Activated CD4-positive, alpha-beta T cell treated with anti-CD3 and anti-CD28 coated beads for 4 hours (primary cell): ENCODE results near the gene CYP2F1.
"Not testable (repeated sequence)": the region's sequence is repeated elsewhere in the genome, so short reads cannot be mapped to it uniquely, and the experiment has no call there.

Experiments used
- DNase-seq, 2 donors: peaks; one replicate each; pipeline ENCODE4 v3.0.0-alpha.2; 2020

CYP2F1 gene, protein sequence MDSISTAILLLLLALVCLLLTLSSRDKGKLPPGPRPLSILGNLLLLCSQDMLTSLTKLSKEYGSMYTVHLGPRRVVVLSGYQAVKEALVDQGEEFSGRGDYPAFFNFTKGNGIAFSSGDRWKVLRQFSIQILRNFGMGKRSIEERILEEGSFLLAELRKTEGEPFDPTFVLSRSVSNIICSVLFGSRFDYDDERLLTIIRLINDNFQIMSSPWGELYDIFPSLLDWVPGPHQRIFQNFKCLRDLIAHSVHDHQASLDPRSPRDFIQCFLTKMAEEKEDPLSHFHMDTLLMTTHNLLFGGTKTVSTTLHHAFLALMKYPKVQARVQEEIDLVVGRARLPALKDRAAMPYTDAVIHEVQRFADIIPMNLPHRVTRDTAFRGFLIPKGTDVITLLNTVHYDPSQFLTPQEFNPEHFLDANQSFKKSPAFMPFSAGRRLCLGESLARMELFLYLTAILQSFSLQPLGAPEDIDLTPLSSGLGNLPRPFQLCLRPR

DNA sequence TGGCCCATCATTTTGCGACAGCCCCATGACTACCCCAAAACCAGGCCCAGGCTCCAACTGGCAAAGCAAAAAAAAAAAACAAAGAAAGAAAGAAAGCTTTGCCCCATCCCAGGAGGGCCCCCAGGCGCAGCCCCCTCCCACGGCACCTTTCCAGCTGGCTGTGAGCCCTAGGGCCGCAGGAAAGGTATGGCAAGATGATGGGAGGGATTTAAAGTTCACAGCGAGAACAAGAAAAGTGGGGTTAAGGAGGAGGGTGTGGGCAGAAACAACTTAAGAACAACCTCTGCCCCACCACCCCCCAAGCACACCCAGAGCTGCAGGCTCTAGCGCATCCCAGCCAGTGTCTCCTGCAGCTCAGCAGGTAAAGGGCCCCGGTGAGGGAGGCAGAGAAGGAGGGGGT is at the start of gene CYP2F1:
Gene CYP2F1, plus strand, starts transcription at position 301 of the 400 bp plus-strand sequence. CDS start 1,757 bp downstream, outside the sequence.
- no peak for DNase-seq

DNA sequence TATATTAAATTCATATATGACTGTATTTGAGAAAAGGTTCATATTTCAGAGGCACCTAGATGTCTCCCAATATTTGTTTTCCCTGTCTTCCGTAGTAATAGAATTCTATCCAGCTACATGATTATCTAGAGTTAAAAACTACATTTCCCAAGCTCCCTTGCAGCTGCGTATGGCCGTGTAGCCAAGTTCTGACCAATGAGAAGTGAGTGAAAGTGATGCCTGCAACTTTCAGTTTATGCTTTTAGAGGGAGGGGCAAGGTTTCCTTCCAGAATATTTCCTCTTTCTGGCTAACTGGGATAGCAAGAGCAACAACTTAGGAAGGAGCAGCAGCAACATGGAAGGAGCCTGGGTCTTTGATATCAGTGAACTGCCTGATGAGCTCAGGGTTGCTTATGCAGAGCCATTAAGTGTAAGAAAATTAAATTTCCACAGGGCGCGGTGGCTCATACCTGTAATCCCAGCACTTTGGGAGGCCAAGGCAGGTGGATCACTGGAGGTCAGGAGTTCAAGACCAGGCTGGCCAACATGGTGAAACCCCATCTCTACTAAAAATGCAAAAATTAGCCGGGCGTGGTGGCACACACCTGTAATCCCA is 49.2 kb upstream of the CYP2F1 start:
- DNase-seq, result no peak

GRCh38 chr19:41076286-41076685 is 37.9 kb upstream of the CYP2F1 start:
- DNase-seq, result no peak

DNA sequence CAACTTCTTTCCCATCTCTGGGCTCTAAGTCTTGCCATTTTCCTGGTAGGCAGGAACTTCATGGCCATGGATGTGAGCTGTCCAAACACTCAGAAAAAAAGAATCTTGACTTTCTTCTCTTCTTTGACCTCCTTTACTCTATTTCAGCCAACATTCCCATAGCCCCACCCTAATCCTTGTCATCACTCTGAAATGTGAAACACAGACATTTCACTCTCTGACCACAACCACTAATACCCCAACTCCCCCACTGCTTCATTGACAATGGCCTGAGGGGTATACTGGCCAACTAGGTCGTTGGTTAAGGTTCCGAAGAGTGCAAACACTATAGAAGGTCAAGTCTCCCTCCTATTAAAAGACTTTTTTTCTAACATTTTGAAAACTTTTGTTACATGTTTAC is 30.7 kb upstream of the CYP2F1 start:
- no peak for DNase-seq

DNA sequence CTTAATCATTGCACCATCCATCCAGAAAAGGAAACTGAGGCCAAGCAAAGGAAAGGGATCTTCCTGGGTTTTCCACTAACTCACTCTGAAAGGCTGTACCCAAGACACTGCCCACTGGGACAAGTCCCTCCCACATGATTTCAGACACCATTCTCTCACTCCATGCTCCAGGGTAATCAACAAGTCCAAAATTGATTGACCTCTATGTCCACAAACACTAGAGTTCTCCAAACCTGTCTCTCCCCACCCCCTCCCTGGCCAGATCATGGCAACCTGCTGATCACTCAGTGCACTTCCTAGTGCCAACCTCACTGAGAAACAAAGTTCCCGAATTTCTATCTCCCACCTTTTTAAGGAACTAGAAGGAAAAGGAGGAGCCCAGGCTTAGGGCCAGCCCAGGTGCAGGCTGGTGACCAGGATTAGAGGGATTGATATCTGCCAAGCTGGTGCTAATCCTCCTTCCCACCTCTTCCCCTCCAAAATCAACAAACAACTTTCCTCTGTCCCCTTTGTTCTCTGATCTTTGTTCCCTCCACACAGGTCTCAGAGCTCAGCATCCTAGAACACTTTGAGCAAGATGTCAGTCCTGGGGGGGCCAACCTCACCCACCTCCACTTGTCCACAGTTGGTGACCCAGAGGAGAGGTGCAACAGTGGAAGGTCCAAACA is 28.4 kb upstream of the CYP2F1 start:
- no peak for DNase-seq

GRCh38 chr19:41088151-41088550 is 26.1 kb upstream of the CYP2F1 start, which contains the start of gene CYP2A13:
CYP2A13 (plus strand) TSS chr19:41088451; CDS start chr19:41088472, 21 bp downstream.
- no peak for DNase-seq

- no peak for DNase-seq
Measured at GRCh38 chr19:41089959-41090358, 24.3 kb upstream of the CYP2F1 start.

- DNase-seq, result no peak
Measured at GRCh38 chr19:41095703-41096102, 18.5 kb upstream of the CYP2F1 start.

- no peak for DNase-seq
Measured at GRCh38 chr19:41096353-41096752, 17.9 kb upstream of the CYP2F1 start.

DNA sequence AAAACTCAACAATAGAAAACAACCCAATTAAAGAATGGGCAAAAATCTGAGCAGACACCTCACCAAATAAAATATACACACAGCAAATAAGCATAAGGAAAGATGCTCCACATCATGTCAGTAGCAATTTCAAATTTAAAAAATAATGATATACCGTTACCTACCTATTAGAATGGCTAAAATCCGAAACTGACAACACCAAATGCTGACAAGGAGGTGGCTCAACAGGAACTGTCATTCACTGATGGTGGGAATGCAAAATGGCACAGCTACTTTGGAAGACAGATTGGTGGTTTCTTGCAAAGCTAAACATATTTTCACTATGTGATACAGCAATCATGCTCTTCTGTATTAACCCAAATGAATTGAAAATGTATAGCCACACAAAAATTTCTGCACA is 16.9 kb upstream of the CYP2F1 start:
- DNase-seq, result no peak

DNA sequence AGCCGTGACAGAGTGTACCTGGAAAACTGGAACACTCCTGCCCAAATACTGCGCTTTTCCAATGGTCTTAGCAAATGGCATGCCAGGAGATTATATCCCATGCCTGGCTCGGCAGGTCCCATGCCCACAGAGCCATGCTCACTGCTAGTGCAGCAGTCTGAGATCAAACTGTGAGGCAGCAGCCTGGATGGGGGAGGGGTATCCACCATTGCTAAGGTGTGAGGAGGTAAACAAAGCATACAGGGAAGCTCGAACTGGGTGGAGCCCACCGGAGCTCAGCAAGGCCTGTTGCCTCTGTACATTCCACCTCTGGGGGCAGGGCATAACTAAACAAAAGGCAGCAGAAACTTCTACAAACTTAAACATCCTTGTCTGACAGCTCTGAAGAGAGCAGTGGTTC is 15.5 kb upstream of the CYP2F1 start:
- DNase-seq, result no peak

DNA sequence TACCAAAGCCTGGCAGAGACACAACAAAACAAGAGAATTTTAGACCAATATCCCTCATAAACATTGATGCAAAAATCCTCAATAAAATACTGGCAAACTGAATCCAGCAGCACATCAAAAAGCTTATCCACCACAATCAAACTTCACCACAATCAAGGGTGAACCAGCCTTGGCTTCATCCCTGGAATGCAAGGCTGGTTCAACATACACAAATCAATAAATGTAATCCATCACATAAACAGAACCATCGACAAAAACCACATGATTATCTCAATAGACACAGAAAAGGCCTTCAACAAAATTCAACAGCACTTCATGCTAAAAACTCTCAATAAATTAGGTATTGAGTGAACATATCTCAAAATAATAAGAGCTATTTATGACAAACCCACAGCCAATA is 12.0 kb upstream of the CYP2F1 start:
- DNase-seq, result not testable (repeated sequence)

GRCh38 chr19:41106177-41106576 is 8.1 kb upstream of the CYP2F1 start:
- DNase-seq, result no peak

DNA sequence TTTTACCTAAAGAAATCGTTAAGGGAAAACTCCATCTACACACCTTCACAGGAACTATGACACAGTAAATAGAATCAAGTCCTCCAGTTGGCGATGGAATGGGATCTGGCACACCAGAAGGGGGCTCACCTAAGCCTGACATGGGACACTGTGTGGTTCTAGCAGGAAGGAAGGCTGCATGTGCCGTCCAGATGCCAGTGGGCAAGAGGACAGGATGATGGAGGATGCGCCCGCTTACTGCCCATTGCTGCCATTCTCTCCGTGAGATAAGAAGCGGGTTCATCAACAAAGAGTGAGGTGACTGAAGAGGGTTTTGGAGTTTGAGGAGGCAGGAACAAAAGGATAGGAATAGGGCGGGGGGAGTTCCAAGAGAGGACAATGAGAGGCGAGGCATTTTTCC is 2.9 kb upstream of the CYP2F1 start:
- DNase-seq, result no peak

GRCh38 chr19:41111750-41112295 is 2.4 kb upstream of the CYP2F1 start:
- no peak for DNase-seq

GRCh38 chr19:41112728-41113290 is 1.4 kb upstream of the CYP2F1 start:
- DNase-seq, result no peak

GRCh38 chr19:41116261-41116660 is 2.0 kb downstream of the CYP2F1 start:
- DNase-seq, result no peak

- DNase-seq, result peak in 1 of 2 donors; percentile 47
Measured at GRCh38 chr19:41120929-41121911, 7.0 kb downstream of the CYP2F1 start.

- not testable (repeated sequence) for DNase-seq
Measured at GRCh38 chr19:41122846-41123245, 8.6 kb downstream of the CYP2F1 start.

- no peak for DNase-seq
Measured at GRCh38 chr19:41123716-41124294, 9.6 kb downstream of the CYP2F1 start.

DNA sequence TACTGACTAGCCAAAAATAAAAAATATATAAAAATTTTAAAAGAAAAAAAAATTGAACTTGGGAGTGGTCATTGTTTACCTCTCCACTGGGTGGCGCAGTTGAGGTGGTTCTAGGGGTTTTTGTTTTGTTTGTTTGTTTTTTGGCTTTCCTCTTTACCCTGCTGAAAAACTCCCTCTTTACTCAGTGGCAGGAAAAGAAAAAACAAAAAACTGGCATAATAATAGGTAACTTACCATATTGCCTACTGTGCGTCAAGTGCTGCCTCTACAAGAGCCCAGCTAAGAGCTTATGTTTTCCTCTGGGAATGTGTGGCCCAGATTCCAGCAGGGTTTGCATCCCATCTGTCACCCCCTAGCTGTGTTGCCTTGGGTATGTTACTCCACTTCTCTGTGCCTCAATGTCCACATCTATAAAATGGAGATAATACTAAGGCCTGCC is 12.6 kb downstream of the CYP2F1 start:
- peak; percentile 38 to 49 for DNase-seq
